BLaER1 (cell line): Measurements from ENCODE around the gene EIF4G1.
A peak's percentile ranks its signal among the peaks of the same experiment; 100 is the strongest.
"Not testable (repeated sequence)": the region's sequence is repeated elsewhere in the genome, so short reads cannot be mapped to it uniquely, and the experiment has no call there.

ENCODE experiments used
- H3K27ac ChIP-seq: shearing (Covaris generic); formaldehyde crosslinking; 2 replicates; pipeline ENCODE4 v1.8.1; 2022
- H3K27me3 ChIP-seq: shearing (Covaris generic); formaldehyde crosslinking; 2 replicates; pipeline ENCODE4 v1.8.1; 2022
- H3K36me3 ChIP-seq: shearing (Covaris generic); formaldehyde crosslinking; 2 replicates; pipeline ENCODE4 v1.8.1; 2022
- H3K4me1 ChIP-seq: shearing (Covaris generic); formaldehyde crosslinking; 2 replicates; pipeline ENCODE4 v1.8.1; 2022
- H3K4me2 ChIP-seq: shearing (Covaris generic); formaldehyde crosslinking; 2 replicates; pipeline ENCODE4 v1.8.1; 2022
- H3K4me3 ChIP-seq: shearing (Covaris generic); formaldehyde crosslinking; 2 replicates; pipeline ENCODE4 v1.8.1; 2022
- H3K9ac ChIP-seq: shearing (Covaris generic); formaldehyde crosslinking; 2 replicates; pipeline ENCODE4 v1.8.1; 2022
- H3K9me3 ChIP-seq: shearing (Covaris generic); formaldehyde crosslinking; 2 replicates; pipeline ENCODE4 v1.8.1; 2022
- H4K20me1 ChIP-seq: shearing (Covaris generic); formaldehyde crosslinking; 2 replicates; pipeline ENCODE4 v1.8.1; 2022
- Cebpa-rat ChIP-seq: shearing (Covaris generic); IDR thresholded peaks from 2 replicates; pipeline ENCODE4 v1.8.1; 2022

The EIF4G1 gene, protein sequence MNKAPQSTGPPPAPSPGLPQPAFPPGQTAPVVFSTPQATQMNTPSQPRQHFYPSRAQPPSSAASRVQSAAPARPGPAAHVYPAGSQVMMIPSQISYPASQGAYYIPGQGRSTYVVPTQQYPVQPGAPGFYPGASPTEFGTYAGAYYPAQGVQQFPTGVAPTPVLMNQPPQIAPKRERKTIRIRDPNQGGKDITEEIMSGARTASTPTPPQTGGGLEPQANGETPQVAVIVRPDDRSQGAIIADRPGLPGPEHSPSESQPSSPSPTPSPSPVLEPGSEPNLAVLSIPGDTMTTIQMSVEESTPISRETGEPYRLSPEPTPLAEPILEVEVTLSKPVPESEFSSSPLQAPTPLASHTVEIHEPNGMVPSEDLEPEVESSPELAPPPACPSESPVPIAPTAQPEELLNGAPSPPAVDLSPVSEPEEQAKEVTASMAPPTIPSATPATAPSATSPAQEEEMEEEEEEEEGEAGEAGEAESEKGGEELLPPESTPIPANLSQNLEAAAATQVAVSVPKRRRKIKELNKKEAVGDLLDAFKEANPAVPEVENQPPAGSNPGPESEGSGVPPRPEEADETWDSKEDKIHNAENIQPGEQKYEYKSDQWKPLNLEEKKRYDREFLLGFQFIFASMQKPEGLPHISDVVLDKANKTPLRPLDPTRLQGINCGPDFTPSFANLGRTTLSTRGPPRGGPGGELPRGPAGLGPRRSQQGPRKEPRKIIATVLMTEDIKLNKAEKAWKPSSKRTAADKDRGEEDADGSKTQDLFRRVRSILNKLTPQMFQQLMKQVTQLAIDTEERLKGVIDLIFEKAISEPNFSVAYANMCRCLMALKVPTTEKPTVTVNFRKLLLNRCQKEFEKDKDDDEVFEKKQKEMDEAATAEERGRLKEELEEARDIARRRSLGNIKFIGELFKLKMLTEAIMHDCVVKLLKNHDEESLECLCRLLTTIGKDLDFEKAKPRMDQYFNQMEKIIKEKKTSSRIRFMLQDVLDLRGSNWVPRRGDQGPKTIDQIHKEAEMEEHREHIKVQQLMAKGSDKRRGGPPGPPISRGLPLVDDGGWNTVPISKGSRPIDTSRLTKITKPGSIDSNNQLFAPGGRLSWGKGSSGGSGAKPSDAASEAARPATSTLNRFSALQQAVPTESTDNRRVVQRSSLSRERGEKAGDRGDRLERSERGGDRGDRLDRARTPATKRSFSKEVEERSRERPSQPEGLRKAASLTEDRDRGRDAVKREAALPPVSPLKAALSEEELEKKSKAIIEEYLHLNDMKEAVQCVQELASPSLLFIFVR (N-terminal part only)

DNA sequence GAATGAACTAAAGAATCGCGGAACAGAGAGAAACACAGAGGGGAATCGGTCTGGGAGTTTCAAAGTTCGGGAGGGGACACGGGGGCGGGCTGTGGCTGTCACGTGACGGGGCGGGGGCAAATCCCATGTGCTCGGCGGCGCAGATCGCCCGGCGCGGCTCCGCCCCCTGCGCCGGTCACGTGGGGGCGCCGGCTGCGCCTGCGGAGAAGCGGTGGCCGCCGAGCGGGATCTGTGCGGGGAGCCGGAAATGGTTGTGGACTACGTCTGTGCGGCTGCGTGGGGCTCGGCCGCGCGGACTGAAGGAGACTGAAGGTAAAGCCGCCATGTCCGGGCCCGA lies at the start of gene EIF4G1:
Gene EIF4G1, plus strand, starts transcription at position 244 of the 337 bp plus-strand sequence. CDS start 1,191 bp downstream, outside the sequence.
- Histone ChIP-seq H3K36me3 (peaks cover 45% of the 10 kb centered on the region), H3K4me1 (peaks cover 41% of the 10 kb centered on the region), H4K20me1 (peaks cover 45% of the 10 kb centered on the region), H3K9ac (peak within 1 kb of the TSS; percentile 95), H3K4me2 (peak within 1 kb of the TSS; percentile 95), H3K4me3 (peak within 1 kb of the TSS; percentile 86), H3K9me3 (no peaks in the 10 kb centered on the region), H3K27ac (peak within 1 kb of the TSS; percentile 98), H3K27me3 (no peaks in the 10 kb centered on the region)
- no peak for TF ChIP-seq Cebpa-rat

GRCh38 chr3:184267249-184267648 lies 47.2 kb upstream of the EIF4G1 start:
- not testable (repeated sequence) for H4K20me1 ChIP-seq, H3K4me3 ChIP-seq, H3K27ac ChIP-seq, H3K9me3 ChIP-seq, H3K4me2 ChIP-seq, H3K9ac ChIP-seq, H3K36me3 ChIP-seq
- peaks cover 26% of the 10 kb centered on the region for H3K27me3 ChIP-seq
- peaks cover 14% of the 10 kb centered on the region for H3K4me1 ChIP-seq

GRCh38 chr3:184272269-184272668 lies 42.1 kb upstream of the EIF4G1 start:
- Histone ChIP-seq H3K27me3 (peaks cover 27% of the 10 kb centered on the region), H3K9me3 (peaks cover 5% of the 10 kb centered on the region; the same call in 1 of the 2 replicates), H3K4me2 (0 out of 2 replicates have a peak overlapping the region, but pooled peaks have one; percentile 18), H4K20me1 (no peaks in the 10 kb centered on the region), H3K4me1 (peaks cover 10% of the 10 kb centered on the region), H3K4me3 (no peak overlapping the region), H3K36me3 (no peaks in the 10 kb centered on the region), H3K27ac (no peak overlapping the region), H3K9ac (no peak overlapping the region)
- TF ChIP-seq Cebpa-rat = no peak

GRCh38 chr3:184275381-184275701 lies 39.1 kb upstream of the EIF4G1 start:
- no peak overlapping the region for H3K27ac ChIP-seq
- H3K4me3 ChIP-seq = no peak overlapping the region
- no peaks in the 10 kb centered on the region for H3K36me3 ChIP-seq
- no peaks in the 10 kb centered on the region for H4K20me1 ChIP-seq
- TF ChIP-seq Cebpa-rat = no peak
- H3K9ac ChIP-seq = no peak overlapping the region
- no peaks in the 10 kb centered on the region for H3K9me3 ChIP-seq
- H3K4me1 ChIP-seq = peaks cover 10% of the 10 kb centered on the region
- peaks cover 34% of the 10 kb centered on the region for H3K27me3 ChIP-seq
- no peak overlapping the region for H3K4me2 ChIP-seq

GRCh38 chr3:184275961-184276910 lies 38.2 kb upstream of the EIF4G1 start, which contains the start of gene ECE2:
Gene ECE2, plus strand, starts transcription at chr3:184276022. Its CDS starts 132 bp downstream, at chr3:184276154.
- H4K20me1 ChIP-seq = no peaks in the 10 kb centered on the region
- H3K36me3 ChIP-seq = no peaks in the 10 kb centered on the region
- H3K9ac ChIP-seq = no peak within 1 kb of the TSS
- H3K27me3 ChIP-seq = peaks cover 34% of the 10 kb centered on the region
- H3K9me3 ChIP-seq = no peaks in the 10 kb centered on the region
- no peak for TF ChIP-seq Cebpa-rat
- no peak within 1 kb of the TSS for H3K27ac ChIP-seq
- H3K4me1 ChIP-seq = peaks cover 10% of the 10 kb centered on the region
- no peak within 1 kb of the TSS for H3K4me3 ChIP-seq
- no peak within 1 kb of the TSS for H3K4me2 ChIP-seq

- no peak overlapping the region for H3K9ac ChIP-seq
- H3K4me1 ChIP-seq = peaks cover 4% of the 10 kb centered on the region; the same call in 1 of the 2 replicates
- no peak overlapping the region for H3K4me2 ChIP-seq
- no peak overlapping the region for H3K4me3 ChIP-seq
- no peak overlapping the region for H3K27ac ChIP-seq
- no peaks in the 10 kb centered on the region for H3K36me3 ChIP-seq
- no peaks in the 10 kb centered on the region for H4K20me1 ChIP-seq
- no peaks in the 10 kb centered on the region for H3K9me3 ChIP-seq
- peaks cover 34% of the 10 kb centered on the region for H3K27me3 ChIP-seq
- no peak for TF ChIP-seq Cebpa-rat
These were observed 37.0 kb upstream of the EIF4G1 start for GRCh38 chr3:184277366-184277765.

- no peaks in the 10 kb centered on the region for H3K36me3 ChIP-seq
- no peak overlapping the region for H3K9ac ChIP-seq
- no peak overlapping the region for H3K4me2 ChIP-seq
- H3K27me3 ChIP-seq = no peaks in the 10 kb centered on the region
- no peaks in the 10 kb centered on the region for H3K9me3 ChIP-seq
- no peak overlapping the region for H3K4me3 ChIP-seq
- no peak for TF ChIP-seq Cebpa-rat
- H3K4me1 ChIP-seq = no peaks in the 10 kb centered on the region
- H3K27ac ChIP-seq = no peak overlapping the region
- no peaks in the 10 kb centered on the region for H4K20me1 ChIP-seq
These were observed 31.5 kb upstream of the EIF4G1 start for GRCh38 chr3:184282941-184283340.

GRCh38 chr3:184283681-184284080 lies 30.7 kb upstream of the EIF4G1 start:
- H3K9ac ChIP-seq = no peak overlapping the region
- no peak overlapping the region for H3K4me3 ChIP-seq
- no peak overlapping the region for H3K27ac ChIP-seq
- no peak overlapping the region for H3K4me2 ChIP-seq
- H3K9me3 ChIP-seq = no peaks in the 10 kb centered on the region
- no peaks in the 10 kb centered on the region for H4K20me1 ChIP-seq
- H3K36me3 ChIP-seq = no peaks in the 10 kb centered on the region
- no peaks in the 10 kb centered on the region for H3K4me1 ChIP-seq
- no peak for TF ChIP-seq Cebpa-rat
- H3K27me3 ChIP-seq = no peaks in the 10 kb centered on the region

GRCh38 chr3:184284696-184285095 lies 29.7 kb upstream of the EIF4G1 start:
- no peak for TF ChIP-seq Cebpa-rat

More at GRCh38 chr3:184284696-184285095, 29.7 kb upstream of the EIF4G1 start:
- Histone ChIP-seq H3K36me3 (no peaks in the 10 kb centered on the region), H3K27ac (no peak overlapping the region), H4K20me1 (no peaks in the 10 kb centered on the region), H3K9me3 (no peaks in the 10 kb centered on the region), H3K4me2 (no peak overlapping the region), H3K4me1 (no peaks in the 10 kb centered on the region), H3K27me3 (no peaks in the 10 kb centered on the region), H3K9ac (no peak overlapping the region), H3K4me3 (no peak overlapping the region)
